AG09309 (cell line): ENCODE data around the gene PLCXD1.

ENCODE experiments used
- DNase-seq: peaks from one replicate; pipeline ENCODE4 v3.0.0-alpha.2; 2010; ENCODE audit warnings: low read depth
- H3K4me3 ChIP-seq: 2 replicates; pipeline ENCODE4 v1.5.1; 2011; ENCODE audit warnings: mild to moderate bottlenecking, low read depth, low read length, moderate library complexity; ENCODE audit not compliant: control insufficient read depth
- TF ChIP-seq, protein P1 (sequence below): IDR thresholded peaks from 2 replicates; pipeline ENCODE4 v1.5.1; 2011; ENCODE audit warnings: mild to moderate bottlenecking, low read depth, low read length, inconsistent platforms; ENCODE audit not compliant: insufficient read depth, control insufficient read depth; ENCODE audit errors: missing control alignments

The PLCXD1 gene

DNA sequence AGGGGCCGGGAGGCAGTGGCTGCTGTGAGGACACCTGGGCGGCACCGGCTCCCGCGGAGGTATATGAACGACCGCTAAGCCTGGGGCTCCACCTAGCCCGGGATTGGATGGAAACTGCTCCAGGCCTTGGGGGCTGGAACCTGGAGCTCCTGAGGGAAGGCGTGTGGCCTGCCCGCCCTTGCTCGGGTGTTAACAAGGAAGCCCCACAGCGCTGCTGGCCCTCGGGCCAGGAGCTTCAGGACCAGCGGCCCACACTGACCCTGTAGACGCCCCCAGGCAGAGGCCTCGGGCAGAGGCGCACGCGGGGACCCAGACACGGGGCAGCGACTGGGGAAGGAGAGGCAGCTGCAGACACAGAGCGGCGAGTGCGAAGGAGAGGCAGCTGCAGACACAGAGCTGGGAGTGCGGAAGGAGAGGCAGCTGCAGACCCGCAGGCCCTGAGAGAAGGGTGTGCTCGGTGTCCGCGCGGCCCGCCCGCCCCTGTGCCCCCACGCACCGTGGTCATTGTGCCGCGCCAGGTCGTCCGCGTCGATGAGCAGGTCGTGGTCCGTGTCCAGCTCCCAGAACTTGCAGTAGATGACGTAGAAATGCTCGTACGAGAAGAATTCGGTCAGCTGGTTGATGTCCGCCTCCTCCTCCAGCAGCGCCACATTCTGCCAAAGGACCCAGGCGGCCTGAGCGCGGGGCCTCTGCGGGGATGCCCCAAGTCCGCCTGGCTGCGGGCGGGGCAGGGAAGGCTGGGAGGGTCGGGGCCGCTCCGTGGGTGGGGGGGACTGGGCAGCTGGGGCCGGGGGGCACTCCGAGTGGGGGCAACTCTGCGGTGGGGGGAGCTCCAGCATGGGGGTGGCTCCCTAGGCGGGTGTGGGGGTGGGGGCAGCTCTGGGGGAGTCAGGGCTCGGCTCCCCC, 64.1 kb downstream of the PLCXD1 start:
- H3K4me3 ChIP-seq = no peak overlapping the region
- no peak for DNase-seq
- TF ChIP-seq, protein P1, sequence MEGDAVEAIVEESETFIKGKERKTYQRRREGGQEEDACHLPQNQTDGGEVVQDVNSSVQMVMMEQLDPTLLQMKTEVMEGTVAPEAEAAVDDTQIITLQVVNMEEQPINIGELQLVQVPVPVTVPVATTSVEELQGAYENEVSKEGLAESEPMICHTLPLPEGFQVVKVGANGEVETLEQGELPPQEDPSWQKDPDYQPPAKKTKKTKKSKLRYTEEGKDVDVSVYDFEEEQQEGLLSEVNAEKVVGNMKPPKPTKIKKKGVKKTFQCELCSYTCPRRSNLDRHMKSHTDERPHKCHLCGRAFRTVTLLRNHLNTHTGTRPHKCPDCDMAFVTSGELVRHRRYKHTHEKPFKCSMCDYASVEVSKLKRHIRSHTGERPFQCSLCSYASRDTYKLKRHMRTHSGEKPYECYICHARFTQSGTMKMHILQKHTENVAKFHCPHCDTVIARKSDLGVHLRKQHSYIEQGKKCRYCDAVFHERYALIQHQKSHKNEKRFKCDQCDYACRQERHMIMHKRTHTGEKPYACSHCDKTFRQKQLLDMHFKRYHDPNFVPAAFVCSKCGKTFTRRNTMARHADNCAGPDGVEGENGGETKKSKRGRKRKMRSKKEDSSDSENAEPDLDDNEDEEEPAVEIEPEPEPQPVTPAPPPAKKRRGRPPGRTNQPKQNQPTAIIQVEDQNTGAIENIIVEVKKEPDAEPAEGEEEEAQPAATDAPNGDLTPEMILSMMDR = no peak

DNA sequence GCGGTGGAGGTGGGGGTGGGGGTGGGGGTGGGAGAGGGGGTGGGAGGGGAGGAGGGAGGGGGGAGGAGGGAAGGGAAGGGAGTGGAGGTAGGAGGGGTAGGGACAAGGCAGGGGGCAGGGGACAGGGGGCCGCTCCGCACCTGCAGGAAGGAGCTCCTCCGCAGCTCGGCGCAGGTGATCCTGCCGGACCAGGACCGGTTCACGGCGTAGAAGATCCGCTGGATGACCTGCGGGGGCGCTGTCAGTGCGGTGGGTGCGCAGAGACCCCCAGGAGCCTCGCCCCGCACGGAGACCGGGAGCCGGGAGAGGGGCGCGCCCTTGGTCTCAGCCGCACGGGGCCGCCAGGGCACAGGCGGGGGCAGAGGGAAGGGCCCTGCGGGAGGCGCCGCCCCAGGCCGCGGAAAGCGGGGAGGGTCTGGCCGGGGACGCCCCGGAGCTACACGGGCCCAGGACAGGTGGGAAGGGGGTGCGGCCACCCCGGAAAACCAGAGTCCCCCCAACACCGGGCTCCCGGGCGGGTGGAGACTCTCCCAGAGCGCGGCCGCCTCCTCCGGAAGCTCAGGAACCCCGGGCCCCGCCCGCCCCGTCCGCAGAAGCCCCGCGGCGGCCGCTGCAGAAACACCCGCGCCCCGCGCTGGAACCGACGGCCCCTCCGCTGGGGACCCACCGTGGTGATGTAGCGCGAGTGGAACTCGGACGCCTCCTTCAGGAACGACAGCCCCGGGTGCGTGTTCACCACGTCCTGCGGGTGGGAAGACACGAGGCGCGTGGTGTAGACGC, 65.0 kb downstream of the PLCXD1 start:
- TF ChIP-seq, protein P1 = no peak
- no peak overlapping the region for H3K4me3 ChIP-seq
- DNase-seq = no peak

DNA sequence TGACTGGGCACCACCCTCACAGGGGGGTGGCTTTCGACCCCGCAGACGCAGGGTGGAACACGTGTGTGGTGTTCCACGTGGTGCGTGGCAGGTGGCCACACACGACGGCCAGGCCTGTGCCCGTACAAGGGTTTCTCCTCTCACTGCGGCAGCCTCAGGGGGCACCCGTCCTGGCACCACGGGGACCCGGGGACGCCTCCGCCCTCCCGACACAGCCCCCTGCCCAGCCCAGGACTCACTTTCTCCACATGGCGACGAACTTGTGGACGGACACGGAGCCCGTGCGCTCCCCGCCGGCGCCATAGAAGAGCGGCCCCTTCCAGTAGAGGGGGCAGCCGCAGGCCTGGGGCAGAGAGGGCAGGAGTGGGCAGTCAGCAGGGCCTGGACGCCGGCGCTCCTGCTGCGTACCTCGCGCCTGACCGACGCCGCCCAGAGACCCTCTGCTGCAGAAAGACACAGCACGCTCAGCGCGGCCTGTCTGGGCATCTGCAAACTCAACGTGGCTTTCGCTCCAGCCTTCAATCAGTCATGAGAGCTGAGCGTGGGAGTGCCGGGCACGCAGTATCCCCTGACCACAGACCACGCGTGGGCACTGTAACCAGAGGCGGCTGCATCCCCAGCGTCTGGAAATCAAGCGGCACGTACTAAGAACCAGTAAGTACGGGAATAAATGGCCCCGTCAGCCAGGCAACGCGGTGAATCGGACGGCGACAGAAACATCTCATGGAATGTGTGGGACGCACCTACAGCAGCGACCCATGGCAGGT, 66.4 kb downstream of the PLCXD1 start:
- TF ChIP-seq, protein P1 = no peak
- H3K4me3 ChIP-seq = no peak overlapping the region
- DNase-seq = no peak

DNA sequence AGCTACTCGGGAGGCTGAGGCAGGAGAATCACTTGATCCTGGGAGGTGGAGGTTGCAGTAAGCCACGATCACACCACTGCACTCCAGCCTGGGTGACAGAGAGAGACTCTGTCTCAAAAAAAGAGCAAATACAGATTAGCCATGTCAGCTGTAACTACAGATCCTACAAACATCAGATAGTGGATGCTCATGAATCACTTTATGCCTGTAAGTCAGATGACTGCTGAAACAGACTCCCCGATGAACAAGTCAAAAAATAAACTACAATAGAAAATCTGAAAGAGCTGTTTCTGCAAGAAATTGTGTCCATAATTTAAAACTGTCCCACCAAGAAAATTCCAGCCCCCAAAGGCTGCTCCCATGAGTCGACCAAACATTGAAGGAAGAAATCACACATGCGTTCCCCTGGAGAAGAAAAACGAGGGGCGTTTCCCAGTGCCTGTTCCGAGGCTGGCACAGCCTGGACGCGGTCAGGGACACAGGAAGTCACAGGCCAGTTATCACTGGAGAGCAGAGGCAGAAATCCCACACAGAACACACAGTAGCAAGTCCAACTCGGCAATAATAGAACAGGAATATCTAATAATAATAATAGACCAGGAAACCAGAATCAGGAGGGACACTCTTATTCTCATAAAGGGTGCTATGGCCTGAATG, 67.4 kb downstream of the PLCXD1 start:
- no peak for DNase-seq
- H3K4me3 ChIP-seq = no peak overlapping the region
- TF ChIP-seq, protein P1 = no peak

DNA sequence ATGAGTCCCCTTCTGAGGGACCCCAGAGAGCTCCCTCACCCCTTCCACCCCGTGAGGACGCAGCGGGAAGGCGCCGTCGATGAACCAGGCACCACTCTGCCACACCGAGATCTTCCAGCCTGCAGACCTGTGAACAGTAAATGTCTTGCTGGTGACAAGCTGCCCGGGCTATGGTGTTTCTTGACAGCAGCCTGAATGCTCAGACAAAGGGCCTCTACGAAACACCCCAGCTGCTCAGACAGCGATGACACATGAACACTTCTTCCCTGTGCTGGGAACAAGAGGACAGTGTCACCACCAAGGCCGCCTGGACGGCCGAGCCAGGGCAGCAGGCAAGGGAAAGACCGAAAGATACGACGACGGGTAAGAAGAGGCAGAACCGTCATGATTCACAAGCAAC, 68.0 kb downstream of the PLCXD1 start:
- no peak overlapping the region for H3K4me3 ChIP-seq
- DNase-seq = no peak
- TF ChIP-seq, protein P1 = no peak

DNA sequence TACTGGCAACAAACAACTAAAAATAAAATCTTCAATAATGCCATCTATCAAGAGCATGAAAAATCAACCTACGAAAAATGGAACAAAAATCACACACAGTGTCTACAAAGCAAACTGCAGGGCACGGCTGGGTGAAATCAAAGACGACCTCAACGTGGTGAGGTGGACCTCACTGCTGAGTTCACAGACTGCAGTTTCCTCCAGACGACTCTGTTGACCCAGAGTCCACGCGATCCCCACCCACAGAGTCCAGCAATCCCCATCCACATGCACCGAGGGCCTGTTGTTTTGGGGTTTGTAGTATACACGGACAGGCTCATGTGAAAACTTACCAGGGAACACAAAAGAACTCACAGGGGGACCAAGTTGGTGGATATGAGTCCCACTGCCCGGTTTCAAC, 68.5 kb downstream of the PLCXD1 start:
- no peak overlapping the region for H3K4me3 ChIP-seq
- DNase-seq = no peak
- TF ChIP-seq, protein P1 = no peak
